Esophagus muscularis mucosa (tissue), 4 donors: Measurements from ENCODE around the gene KCNQ1. TPM values are rescaled to one million over a fixed set of nuclear protein-coding genes. Genes with fewer than 3 reads are reported as not detected.

ENCODE experiments used
- DNase-seq: peaks from one replicate; pipeline ENCODE4 v3.0.0-alpha.2; 2017; ENCODE audit errors: extremely low spot score
- H3K27ac ChIP-seq, 4 donors: fragments of 200-600 bp; sonication (generic); replicated peaks in 1 of 4; 1 replicate in 3 of 4; 2 replicates in 1 of 4; pipeline ENCODE4 v1.5.1; 2016 to 2019; ENCODE audit warnings: mild to moderate bottlenecking in 1 of 4
- H3K27me3 ChIP-seq, 4 donors: fragments of 200-600 bp; sonication (generic); one replicate each; pipeline versions ENCODE4 v1.5.1 to v1.6.0; 2016 to 2019
- H3K36me3 ChIP-seq, 4 donors: fragments of 200-600 bp; sonication (generic); one replicate each; pipeline ENCODE4 v1.5.1; 2016 to 2019
- H3K4me1 ChIP-seq, 4 donors: fragments of 200-600 bp; sonication (generic); one replicate each; pipeline ENCODE4 v1.5.1; 2016 to 2019
- H3K4me3 ChIP-seq, 4 donors: fragments of 200-600 bp; sonication (generic); 1 replicate in 2 of 4; 2 replicates in 2 of 4; pipeline ENCODE4 v1.5.1; 2016 to 2019; ENCODE audit warnings: mild to moderate bottlenecking in 4 of 4, moderate library complexity in 1 of 4
- H3K9me3 ChIP-seq, 4 donors: fragments of 200-600 bp; sonication (generic); 1 replicate in 3 of 4; 2 replicates in 1 of 4; pipeline ENCODE4 v1.5.1; 2016 to 2019
- CTCF ChIP-seq, 3 experiments: fragments of 200-600 bp in 2 of 3; fragments of 450-650 bp in 1 of 3; sonication (generic) in 2 of 3; IDR thresholded peaks; one replicate each; pipeline ENCODE4 v1.5.1; 2017 to 2019; ENCODE audit warnings: antibody characterized with exemption in 3 of 3, mild to moderate bottlenecking in 2 of 3, moderate library complexity in 1 of 3
- EP300 ChIP-seq: sonication (generic); formaldehyde crosslinking; IDR thresholded peaks from one replicate; pipeline ENCODE4 v1.6.1; 2017; ENCODE audit warnings: antibody characterized with exemption
- POLR2A ChIP-seq: fragments of 450-650 bp; IDR thresholded peaks from one replicate; pipeline ENCODE4 v1.6.1; 2017; ENCODE audit warnings: antibody characterized with exemption, moderate library complexity, mild to moderate bottlenecking, low read depth
- POLR2AphosphoS5 ChIP-seq, 2 donors: sonication (generic); formaldehyde crosslinking; IDR thresholded peaks; one replicate each; pipeline ENCODE4 v1.6.1; 2017; ENCODE audit warnings: antibody characterized with exemption in 2 of 2
- WGBS: methylation state at CpG from one replicate; pipeline ENCODE4 v1.1.5; 2018; 5-methylcytosine and 5-hydroxymethylcytosine counted together
- intact Hi-C: fragments of 100-400 bp; cut with DNase I; formaldehyde crosslinking; loops from one replicate; pipeline ENCODE4 v1.15.1; 2023
- total RNA-seq, 4 donors: library from RNA; depleted of rRNA; stranded (reverse); fragments of >200 nt; gene quantifications; one replicate each; pipeline versions ENCODE4 v1.1.0 to v1.2.1, GENCODE V29; 2016

Gene KCNQ1
- total RNA-seq, 4 donors from 2014 or later, result 2.1 to 5.9 (median 4.3) TPM

GRCh38 chr11:2594267-2594666 lies 149.5 kb downstream of the KCNQ1 start:
- WGBS, result 92% methylated on average over 1 of the region's 1 CpG
- intact Hi-C loops, result no loop called here
- TF ChIP-seq POLR2AphosphoS5 (IDR thresholded peaks at IDR 0.05), result no peak
- TF ChIP-seq CTCF (IDR thresholded peaks at IDR 0.05), result no peak
- no peak for TF ChIP-seq EP300
- no peak for TF ChIP-seq POLR2A
- no peak for DNase-seq
- H3K27me3 ChIP-seq, result no peaks in the 10 kb centered on the region
- no peak overlapping the region for H3K27ac ChIP-seq
- no peaks in the 10 kb centered on the region for H3K4me1 ChIP-seq
- peaks cover 0 to 24% (median 0%) of the 10 kb centered on the region in 4 donors for H3K36me3 ChIP-seq
- peaks cover 0 to 20% (median 15%) of the 10 kb centered on the region in 4 donors for H3K9me3 ChIP-seq
- H3K4me3 ChIP-seq, result no peak overlapping the region

- Histone ChIP-seq H3K27ac (no peak overlapping the region), H3K4me1 (peaks cover 0 to 4% (median 0%) of the 10 kb centered on the region in 4 donors), H3K36me3 (peaks cover 0 to 18% (median 0%) of the 10 kb centered on the region in 4 donors), H3K9me3 (peaks cover 0 to 20% (median 15%) of the 10 kb centered on the region in 4 donors), H3K4me3 (no peak overlapping the region), H3K27me3 (no peaks in the 10 kb centered on the region)
- WGBS, result 93% methylated on average over 3 of the region's 3 CpGs
- intact Hi-C loops, result no loop called here
- DNase-seq, result no peak
- TF ChIP-seq CTCF (IDR thresholded peaks at IDR 0.05), result no peak
- TF ChIP-seq EP300, result no peak
- no peak for TF ChIP-seq POLR2AphosphoS5 (IDR thresholded peaks at IDR 0.05)
- no peak for TF ChIP-seq POLR2A
These were observed 150.4 kb downstream of the KCNQ1 start for GRCh38 chr11:2595204-2595603.

GRCh38 chr11:2599561-2600189 lies 154.9 kb downstream of the KCNQ1 start:
- WGBS, result 82% methylated on average over 8 of the region's 8 CpGs
- Histone ChIP-seq H3K36me3 (no peaks in the 10 kb centered on the region), H3K27me3 (no peaks in the 10 kb centered on the region), H3K27ac (no peak overlapping the region), H3K4me3 (no peak overlapping the region), H3K4me1 (peaks cover 0 to 4% (median 0%) of the 10 kb centered on the region in 4 donors), H3K9me3 (peaks cover 0 to 20% (median 11%) of the 10 kb centered on the region in 4 donors)
- TF ChIP-seq EP300 (no peak), CTCF (IDR thresholded peaks at IDR 0.05) (no peak), POLR2AphosphoS5 (IDR thresholded peaks at IDR 0.05) (no peak), POLR2A (no peak)
- intact Hi-C loops, result no loop called here
- DNase-seq, result no peak

- no peak for TF ChIP-seq POLR2AphosphoS5 (IDR thresholded peaks at IDR 0.05)
- TF ChIP-seq CTCF (IDR thresholded peaks at IDR 0.05), result no peak
- no peak for TF ChIP-seq POLR2A
- no peak for TF ChIP-seq EP300
- H3K4me1 ChIP-seq, result no peaks in the 10 kb centered on the region
- 92% methylated on average over 2 of the region's 2 CpGs for WGBS
- H3K27ac ChIP-seq, result no peak overlapping the region
- DNase-seq, result no peak
- intact Hi-C loops, result no loop called here
- no peaks in the 10 kb centered on the region for H3K36me3 ChIP-seq
- no peak overlapping the region for H3K4me3 ChIP-seq
- H3K27me3 ChIP-seq, result no peaks in the 10 kb centered on the region
- peaks cover 0 to 18% (median 14%) of the 10 kb centered on the region in 4 donors for H3K9me3 ChIP-seq
These were observed 164.5 kb downstream of the KCNQ1 start for GRCh38 chr11:2609345-2609744.
